ENCODE results near the gene LIG3. TPM values are rescaled to one million over a fixed set of nuclear protein-coding genes. Genes with fewer than 3 reads are reported as not detected.

The LIG3 gene
- total and polyA plus RNA-seq, 2 of the 13 experiments (the other 11 are each of a cell fraction or from before 2014, with no cell fraction given) = 34.4 to 36.2 TPM

- TF ChIP-seq BRCA1 (CRISPR knock-in tag; IDR thresholded peaks at IDR 0.05) = no peak
- TF ChIP-seq REPIN1 (CRISPR knock-in tag; IDR thresholded peaks at IDR 0.05; ENCODE audit: borderline replicate concordance, low read depth) = 0 out of 2 replicates have a peak, but pooled peaks have one; percentile 21
- no peak for TF ChIP-seq IKZF1 (IDR thresholded peaks at IDR 0.05)
- no peak for TF ChIP-seq KLF6 (CRISPR knock-in tag; IDR thresholded peaks at IDR 0.05)
- TF ChIP-seq RBM22 (optimal IDR thresholded peaks at IDR 0.05; ENCODE audit: low read length) = no peak
- TF ChIP-seq ZNF709 (CRISPR knock-in tag; IDR thresholded peaks at IDR 0.05) = no peak
- TF ChIP-seq MZF1 (CRISPR knock-in tag; IDR thresholded peaks at IDR 0.05; ENCODE audit: borderline replicate concordance) = no peak
- TF ChIP-seq POLR2AphosphoS2 (IDR thresholded peaks at IDR 0.05; ENCODE audit: low read depth, low read length) = no peak
- TF ChIP-seq THRA (CRISPR knock-in tag; IDR thresholded peaks at IDR 0.05; ENCODE audit: borderline replicate concordance) = no peak
- TF ChIP-seq ZNF292 (CRISPR knock-in tag; IDR thresholded peaks at IDR 0.05; ENCODE audit: borderline replicate concordance, low read depth) = no peak
- no peak for TF ChIP-seq TBX3 (IDR thresholded peaks at IDR 0.05; ENCODE audit: borderline replicate concordance)
- TF ChIP-seq FOXK1 (CRISPR knock-in tag; IDR thresholded peaks at IDR 0.05; ENCODE audit: borderline replicate concordance, low read depth) = no peak
- TF ChIP-seq NFRKB (IDR thresholded peaks at IDR 0.05) = no peak
- TF ChIP-seq RARA (CRISPR knock-in tag; IDR thresholded peaks at IDR 0.05) = no peak
- TF ChIP-seq ZNF136 (CRISPR knock-in tag; IDR thresholded peaks at IDR 0.05; ENCODE audit: low read depth) = no peak
- no peak for TF ChIP-seq ZNF644 (CRISPR knock-in tag; IDR thresholded peaks at IDR 0.05; ENCODE audit: low read depth)
- no peak for TF ChIP-seq ZFAT (CRISPR knock-in tag; conservative IDR thresholded peaks at IDR 0.05)
- TF ChIP-seq NAIF1 (CRISPR knock-in tag; IDR thresholded peaks at IDR 0.05; ENCODE audit: borderline replicate concordance) = no peak
- TF ChIP-seq ARHGAP35 (CRISPR knock-in tag; IDR thresholded peaks at IDR 0.05; ENCODE audit: borderline replicate concordance) = no peak
- no peak for TF ChIP-seq ATF7-NPFF (CRISPR knock-in tag; IDR thresholded peaks at IDR 0.05; ENCODE audit: low read depth)
- TF ChIP-seq ZEB1 (IDR thresholded peaks at IDR 0.05; ENCODE audit: insufficient replicate concordance, low read depth) = no peak
- no peak for TF ChIP-seq ZNF331 (CRISPR knock-in tag; IDR thresholded peaks at IDR 0.05)
- TF ChIP-seq PRPF4 (IDR thresholded peaks at IDR 0.05; ENCODE audit: low read depth, low read length, poor library complexity, severe bottlenecking) = no peak
- TF ChIP-seq FOXJ3 (CRISPR knock-in tag; IDR thresholded peaks at IDR 0.05; ENCODE audit: borderline replicate concordance) = no peak
- no peak for TF ChIP-seq SCMH1 (CRISPR knock-in tag; IDR thresholded peaks at IDR 0.05; ENCODE audit: borderline replicate concordance)
- TF ChIP-seq IRF2 (CRISPR knock-in tag; IDR thresholded peaks at IDR 0.05) = 0 out of 2 replicates have a peak, but pooled peaks have one; percentile 24
- TF ChIP-seq ZNF768 (CRISPR knock-in tag; IDR thresholded peaks at IDR 0.05) = no peak
- TF ChIP-seq PITX1 (CRISPR knock-in tag; IDR thresholded peaks at IDR 0.05) = no peak
- no peak for TF ChIP-seq ZNF460 (CRISPR knock-in tag; IDR thresholded peaks at IDR 0.05; ENCODE audit: borderline replicate concordance)
Observed at GRCh38 chr17:34998205-34998604, 17.9 kb downstream of the LIG3 start (continued).

Data from HepG2 (cell line).